ENCODE measurements around the gene TBC1D2.
"Not testable (repeated sequence)": the region's sequence is repeated elsewhere in the genome, so short reads cannot be mapped to it uniquely, and the experiment has no call there.

The TBC1D2 gene

GRCh38 chr9:98287384-98287783 lies 31.9 kb upstream of the TBC1D2 start:
- TF ChIP-seq, protein P1, sequence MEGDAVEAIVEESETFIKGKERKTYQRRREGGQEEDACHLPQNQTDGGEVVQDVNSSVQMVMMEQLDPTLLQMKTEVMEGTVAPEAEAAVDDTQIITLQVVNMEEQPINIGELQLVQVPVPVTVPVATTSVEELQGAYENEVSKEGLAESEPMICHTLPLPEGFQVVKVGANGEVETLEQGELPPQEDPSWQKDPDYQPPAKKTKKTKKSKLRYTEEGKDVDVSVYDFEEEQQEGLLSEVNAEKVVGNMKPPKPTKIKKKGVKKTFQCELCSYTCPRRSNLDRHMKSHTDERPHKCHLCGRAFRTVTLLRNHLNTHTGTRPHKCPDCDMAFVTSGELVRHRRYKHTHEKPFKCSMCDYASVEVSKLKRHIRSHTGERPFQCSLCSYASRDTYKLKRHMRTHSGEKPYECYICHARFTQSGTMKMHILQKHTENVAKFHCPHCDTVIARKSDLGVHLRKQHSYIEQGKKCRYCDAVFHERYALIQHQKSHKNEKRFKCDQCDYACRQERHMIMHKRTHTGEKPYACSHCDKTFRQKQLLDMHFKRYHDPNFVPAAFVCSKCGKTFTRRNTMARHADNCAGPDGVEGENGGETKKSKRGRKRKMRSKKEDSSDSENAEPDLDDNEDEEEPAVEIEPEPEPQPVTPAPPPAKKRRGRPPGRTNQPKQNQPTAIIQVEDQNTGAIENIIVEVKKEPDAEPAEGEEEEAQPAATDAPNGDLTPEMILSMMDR (IDR thresholded peaks at IDR 0.05; ENCODE audit: low read length), result no peak
- TF ChIP-seq EZH2 (IDR thresholded peaks at IDR 0.05; ENCODE audit: borderline replicate concordance, low read length), result no peak
- Histone ChIP-seq H3K4me2 (ENCODE audit: low read length) (no peak overlapping the region), H3K9me2 (ENCODE audit: low read depth, low read length) (no peaks in the 10 kb centered on the region), H3K27me3 (ENCODE audit: insufficient read depth, low read length) (no peaks in the 10 kb centered on the region), H3K9me3 (ENCODE audit: low read length) (no peaks in the 10 kb centered on the region), H2AFZ (ENCODE audit: low read length) (no peak overlapping the region), H3K79me2 (ENCODE audit: insufficient read depth, low read length) (no peaks in the 10 kb centered on the region), H3K4me1 (ENCODE audit: insufficient read depth, low read length, severe bottlenecking) (no peaks in the 10 kb centered on the region), H3K27ac (ENCODE audit: low read depth, low read length, poor library complexity, severe bottlenecking) (no peak overlapping the region), H3K4me3 (ENCODE audit: low read depth, low read length, poor library complexity, severe bottlenecking) (no peak overlapping the region), H3K9ac (ENCODE audit: low read length) (no peak overlapping the region), H3F3A (ENCODE audit: insufficient read depth, low read length) (no peaks in the 10 kb centered on the region), H3K36me3 (ENCODE audit: insufficient read depth, low read length) (no peaks in the 10 kb centered on the region), H4K20me1 (ENCODE audit: insufficient read depth, low read length) (no peaks in the 10 kb centered on the region)

GRCh38 chr9:98285446-98285845 lies 30.0 kb upstream of the TBC1D2 start:
- Histone ChIP-seq H3K4me1 (ENCODE audit: insufficient read depth, low read length, severe bottlenecking) (no peaks in the 10 kb centered on the region), H3K9me3 (ENCODE audit: low read length) (no peaks in the 10 kb centered on the region), H3K4me2 (ENCODE audit: low read length) (no peak overlapping the region), H4K20me1 (ENCODE audit: insufficient read depth, low read length) (no peaks in the 10 kb centered on the region), H3K36me3 (ENCODE audit: insufficient read depth, low read length) (no peaks in the 10 kb centered on the region), H3K27me3 (ENCODE audit: insufficient read depth, low read length) (no peaks in the 10 kb centered on the region), H3K9ac (ENCODE audit: low read length) (no peak overlapping the region), H3F3A (ENCODE audit: insufficient read depth, low read length) (no peaks in the 10 kb centered on the region), H3K9me2 (ENCODE audit: low read depth, low read length) (no peaks in the 10 kb centered on the region), H3K79me2 (ENCODE audit: insufficient read depth, low read length) (no peaks in the 10 kb centered on the region), H3K27ac (ENCODE audit: low read depth, low read length, poor library complexity, severe bottlenecking) (no peak overlapping the region), H3K4me3 (ENCODE audit: low read depth, low read length, poor library complexity, severe bottlenecking) (no peak overlapping the region), H2AFZ (ENCODE audit: low read length) (no peak overlapping the region)
- TF ChIP-seq, protein P1 (IDR thresholded peaks at IDR 0.05; ENCODE audit: low read length), result no peak
- no peak for TF ChIP-seq EZH2 (IDR thresholded peaks at IDR 0.05; ENCODE audit: borderline replicate concordance, low read length)

DNA sequence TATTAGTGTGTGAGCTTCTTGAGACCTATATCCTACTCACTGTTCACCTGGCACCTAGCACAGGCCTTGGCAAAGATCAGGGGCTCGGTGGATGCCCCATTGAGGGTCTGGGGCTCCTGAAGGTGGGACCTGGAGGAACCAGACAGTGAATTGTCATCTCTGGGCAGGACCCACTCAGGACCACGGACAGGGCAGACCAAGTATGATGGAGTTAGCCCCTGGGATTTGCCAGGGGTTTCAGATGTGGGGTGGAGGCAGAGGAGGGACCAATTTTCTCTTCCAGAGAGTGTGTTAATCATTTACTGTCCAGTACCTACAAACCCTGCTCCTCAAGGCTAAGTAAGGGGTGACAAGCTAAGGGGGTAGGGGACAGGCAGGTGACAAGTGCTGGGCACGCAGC lies 29.3 kb upstream of the TBC1D2 start:
- Histone ChIP-seq H3K9me2 (ENCODE audit: low read depth, low read length) (no peaks in the 10 kb centered on the region), H2AFZ (ENCODE audit: low read length) (no peak overlapping the region), H3K27ac (ENCODE audit: low read depth, low read length, poor library complexity, severe bottlenecking) (no peak overlapping the region), H3K9ac (ENCODE audit: low read length) (no peak overlapping the region), H4K20me1 (ENCODE audit: insufficient read depth, low read length) (no peaks in the 10 kb centered on the region), H3K79me2 (ENCODE audit: insufficient read depth, low read length) (no peaks in the 10 kb centered on the region), H3K36me3 (ENCODE audit: insufficient read depth, low read length) (no peaks in the 10 kb centered on the region), H3K4me2 (ENCODE audit: low read length) (no peak overlapping the region), H3K4me1 (ENCODE audit: insufficient read depth, low read length, severe bottlenecking) (no peaks in the 10 kb centered on the region), H3K9me3 (ENCODE audit: low read length) (no peaks in the 10 kb centered on the region), H3F3A (ENCODE audit: insufficient read depth, low read length) (no peaks in the 10 kb centered on the region), H3K4me3 (ENCODE audit: low read depth, low read length, poor library complexity, severe bottlenecking) (no peak overlapping the region), H3K27me3 (ENCODE audit: insufficient read depth, low read length) (no peaks in the 10 kb centered on the region)
- TF ChIP-seq, protein P1 (IDR thresholded peaks at IDR 0.05; ENCODE audit: low read length), result no peak
- no peak for TF ChIP-seq EZH2 (IDR thresholded peaks at IDR 0.05; ENCODE audit: borderline replicate concordance, low read length)

- not testable (repeated sequence) for H3K27ac ChIP-seq (ENCODE audit: low read depth, low read length, poor library complexity, severe bottlenecking); H3F3A ChIP-seq (ENCODE audit: insufficient read depth, low read length); H3K4me2 ChIP-seq (ENCODE audit: low read length)
Measured at GRCh38 chr9:98283143-98283542, 27.7 kb upstream of the TBC1D2 start.

More at GRCh38 chr9:98283143-98283542, 27.7 kb upstream of the TBC1D2 start:
- not testable (repeated sequence) for H3K9me3 ChIP-seq (ENCODE audit: low read length); H3K9ac ChIP-seq (ENCODE audit: low read length); H4K20me1 ChIP-seq (ENCODE audit: insufficient read depth, low read length); H3K4me1 ChIP-seq (ENCODE audit: insufficient read depth, low read length, severe bottlenecking); H3K9me2 ChIP-seq (ENCODE audit: low read depth, low read length); H3K79me2 ChIP-seq (ENCODE audit: insufficient read depth, low read length); H3K36me3 ChIP-seq (ENCODE audit: insufficient read depth, low read length); H2AFZ ChIP-seq (ENCODE audit: low read length); H3K4me3 ChIP-seq (ENCODE audit: low read depth, low read length, poor library complexity, severe bottlenecking); H3K27me3 ChIP-seq (ENCODE audit: insufficient read depth, low read length)
